ENCODE results near the gene FBXO7.
"Not testable (repeated sequence)": the region's sequence is repeated elsewhere in the genome, so short reads cannot be mapped to it uniquely, and the experiment has no call there.

The FBXO7 gene

DNA sequence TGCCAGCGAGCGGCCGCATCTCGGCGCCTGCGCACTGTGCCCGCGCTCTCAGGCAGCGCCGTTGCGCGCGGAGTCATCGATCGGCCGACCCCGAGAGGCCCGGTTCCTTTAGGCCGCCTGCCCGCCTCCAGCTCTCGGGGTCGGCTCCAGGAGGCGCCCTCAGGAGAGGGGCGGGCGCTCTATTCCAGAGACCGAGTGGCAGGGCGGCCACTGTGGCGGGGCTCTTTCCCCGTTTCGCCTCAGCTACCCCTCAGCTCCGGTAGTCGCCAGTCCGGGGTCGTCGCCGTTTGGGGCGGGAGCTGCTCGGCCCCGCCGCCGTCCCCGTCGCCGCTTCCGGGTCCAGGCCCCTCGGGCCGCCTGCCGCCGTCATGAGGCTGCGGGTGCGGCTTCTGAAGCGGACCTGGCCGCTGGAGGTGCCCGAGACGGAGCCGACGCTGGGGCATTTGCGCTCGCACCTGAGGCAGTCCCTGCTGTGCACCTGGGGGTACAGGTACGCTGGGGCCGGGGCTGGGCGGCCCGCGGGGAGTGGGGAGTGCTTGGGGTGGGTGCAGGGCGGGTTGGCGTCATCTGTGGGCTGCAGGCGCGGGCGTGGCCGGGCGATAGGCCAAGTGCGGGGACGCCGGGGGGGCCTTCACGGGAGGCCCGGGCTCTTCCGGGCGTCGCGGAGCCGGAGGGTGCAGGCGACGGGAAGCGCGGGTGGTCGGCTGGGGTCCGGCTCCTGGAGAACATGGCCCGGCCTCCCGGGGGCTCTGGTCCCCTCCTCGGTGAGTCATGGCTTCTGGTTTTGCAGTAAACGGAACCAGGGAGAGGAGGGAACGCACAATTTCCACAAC lies at the start of gene FBXO7:
TSS of gene FBXO7 (plus strand) at position 177 of the 833 bp plus-strand sequence. CDS start at position 369, 192 bp downstream.
- peak; percentile 35 for DNase-seq

GRCh38 chr22:32426881-32427280 lies 47.7 kb upstream of the FBXO7 start:
- DNase-seq, result no peak

DNA sequence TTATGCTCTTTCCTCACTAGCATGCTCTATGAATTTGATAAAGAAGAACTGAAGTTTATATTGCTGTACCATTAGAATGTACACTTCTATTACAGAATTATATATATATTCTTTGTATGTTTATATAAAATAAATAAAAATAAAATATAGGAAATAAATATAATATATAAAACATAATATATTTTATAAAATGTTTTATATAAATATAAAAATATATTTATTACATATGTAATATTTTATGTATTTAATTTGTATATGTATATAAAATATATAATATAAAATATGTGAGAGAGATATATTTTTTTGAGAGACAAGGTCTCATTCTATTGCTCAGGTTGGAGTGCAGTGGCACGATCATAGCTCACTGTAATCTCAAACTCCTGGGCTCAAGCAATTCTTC lies 44.3 kb upstream of the FBXO7 start:
- no peak for DNase-seq

GRCh38 chr22:32444068-32444467 lies 30.5 kb upstream of the FBXO7 start:
- DNase-seq, result no peak

GRCh38 chr22:32446321-32446720 lies 28.3 kb upstream of the FBXO7 start:
- no peak for DNase-seq

GRCh38 chr22:32448980-32449379 lies 25.6 kb upstream of the FBXO7 start:
- no peak for DNase-seq

DNA sequence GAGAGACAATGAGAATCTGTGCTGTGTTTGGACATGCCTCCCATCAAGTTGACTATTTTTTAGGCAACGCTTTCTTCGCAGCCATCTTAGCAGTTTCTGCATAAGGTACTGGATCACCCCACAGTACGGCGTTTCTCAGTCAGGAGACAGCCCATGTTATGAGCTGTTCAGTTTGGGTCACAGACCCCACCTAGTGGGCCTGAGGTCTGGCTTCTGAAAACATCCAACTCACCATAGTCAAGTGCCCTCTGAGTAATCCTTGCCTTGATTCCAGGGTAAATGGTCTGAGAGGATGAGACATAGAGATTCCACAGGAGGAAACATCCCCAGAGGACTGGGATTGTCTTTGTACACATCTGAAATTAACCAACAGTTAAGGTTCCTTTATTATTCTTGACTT lies 17.6 kb upstream of the FBXO7 start:
- DNase-seq, result no peak

DNA sequence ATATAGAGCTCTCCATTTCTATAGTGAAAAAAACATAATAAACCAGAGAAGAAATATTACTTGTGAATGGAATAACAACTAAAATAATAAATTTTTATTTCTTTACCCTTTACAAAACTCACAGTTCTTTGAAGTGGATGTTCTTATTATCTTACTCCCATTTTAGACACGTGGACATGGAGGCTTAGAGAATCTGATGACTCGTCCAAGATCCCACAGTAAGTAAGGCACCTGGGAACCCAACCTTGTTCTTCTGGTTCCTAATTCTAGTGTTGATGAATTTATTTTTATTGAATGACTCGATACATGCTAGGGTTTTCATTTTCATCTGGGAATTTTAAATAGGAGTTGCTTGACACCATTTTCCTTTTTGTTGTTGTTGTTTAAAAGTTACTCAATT lies 12.2 kb upstream of the FBXO7 start:
- DNase-seq, result no peak

- no peak for DNase-seq
These were observed 8.9 kb upstream of the FBXO7 start for GRCh38 chr22:32465661-32466060.

DNA sequence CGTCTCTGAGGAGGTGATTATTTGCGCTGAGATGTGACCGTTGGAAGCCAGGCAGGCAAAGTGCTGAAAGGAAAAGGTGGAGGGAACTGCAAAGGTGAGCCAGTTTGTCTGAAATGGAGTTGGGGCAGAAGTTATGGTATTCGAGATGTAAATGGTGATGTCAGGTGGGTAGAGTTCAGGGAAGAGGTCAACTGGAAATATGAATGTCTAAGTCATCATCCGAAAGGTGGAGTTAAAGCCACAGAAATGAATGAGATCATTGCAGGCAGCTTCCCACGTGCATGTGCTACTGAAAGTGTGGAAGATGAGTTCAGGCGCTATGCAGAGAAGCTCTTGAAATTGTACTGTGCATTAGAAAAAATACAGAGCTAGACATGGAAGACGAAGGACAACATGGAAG lies 8.1 kb upstream of the FBXO7 start:
- no peak for DNase-seq

- DNase-seq, result peak; percentile 36
These were observed 4.8 kb upstream of the FBXO7 start for GRCh38 chr22:32469799-32470212.

DNA sequence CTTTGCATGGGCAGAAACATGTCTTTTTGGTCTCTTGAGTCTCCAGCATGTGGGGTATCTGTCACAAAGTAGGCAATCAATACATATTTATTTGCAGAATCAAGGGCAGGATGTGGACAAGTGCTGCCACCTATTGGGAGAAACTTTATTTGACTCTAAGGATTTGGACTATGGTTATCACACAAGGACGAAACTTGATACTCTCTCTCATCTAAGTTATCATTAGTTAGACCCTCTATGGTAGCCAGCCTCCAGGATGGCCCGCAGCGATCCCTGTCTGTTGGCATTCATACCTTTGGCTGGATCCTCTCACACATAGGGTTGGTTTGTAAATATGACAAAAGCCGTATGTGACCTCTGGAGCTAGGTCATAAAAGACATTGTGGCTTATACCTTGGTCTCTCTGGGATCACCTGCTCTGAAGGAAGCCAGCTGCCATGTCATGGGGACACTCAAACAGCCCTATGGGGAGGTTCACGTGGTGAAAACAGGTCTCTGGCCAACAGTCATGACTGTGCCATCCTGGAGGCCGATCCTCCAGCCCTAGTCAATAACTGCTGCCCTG lies 1.1 kb upstream of the FBXO7 start:
- DNase-seq, result peak; percentile 21

DNA sequence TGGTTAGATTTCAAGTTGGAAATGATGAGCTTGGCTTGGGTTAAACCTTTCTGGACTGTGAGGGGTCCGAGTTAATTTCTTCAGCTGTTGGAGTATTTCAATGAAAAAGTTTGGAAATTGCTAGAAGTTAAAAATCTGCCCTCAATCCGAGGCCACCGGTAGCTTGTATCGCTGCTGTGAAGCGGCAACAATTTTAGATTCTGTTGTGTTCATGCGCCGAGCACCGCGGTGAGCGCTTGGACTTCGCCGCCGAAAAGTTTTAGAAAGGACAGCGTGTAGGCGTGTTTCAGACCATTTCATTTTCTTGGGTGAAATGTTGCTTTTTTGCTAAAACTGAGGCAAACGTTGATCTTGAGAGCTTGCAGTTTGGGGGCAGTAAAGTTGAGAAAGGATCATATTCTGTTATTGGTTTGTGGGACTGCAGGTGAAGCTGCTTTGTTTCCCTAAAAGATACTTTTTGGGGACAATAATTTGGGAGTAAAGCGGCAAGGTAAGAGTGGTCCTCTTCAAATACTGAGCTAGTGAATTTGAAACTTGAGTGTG lies 928 bp downstream of the FBXO7 start:
- no peak for DNase-seq

DNA sequence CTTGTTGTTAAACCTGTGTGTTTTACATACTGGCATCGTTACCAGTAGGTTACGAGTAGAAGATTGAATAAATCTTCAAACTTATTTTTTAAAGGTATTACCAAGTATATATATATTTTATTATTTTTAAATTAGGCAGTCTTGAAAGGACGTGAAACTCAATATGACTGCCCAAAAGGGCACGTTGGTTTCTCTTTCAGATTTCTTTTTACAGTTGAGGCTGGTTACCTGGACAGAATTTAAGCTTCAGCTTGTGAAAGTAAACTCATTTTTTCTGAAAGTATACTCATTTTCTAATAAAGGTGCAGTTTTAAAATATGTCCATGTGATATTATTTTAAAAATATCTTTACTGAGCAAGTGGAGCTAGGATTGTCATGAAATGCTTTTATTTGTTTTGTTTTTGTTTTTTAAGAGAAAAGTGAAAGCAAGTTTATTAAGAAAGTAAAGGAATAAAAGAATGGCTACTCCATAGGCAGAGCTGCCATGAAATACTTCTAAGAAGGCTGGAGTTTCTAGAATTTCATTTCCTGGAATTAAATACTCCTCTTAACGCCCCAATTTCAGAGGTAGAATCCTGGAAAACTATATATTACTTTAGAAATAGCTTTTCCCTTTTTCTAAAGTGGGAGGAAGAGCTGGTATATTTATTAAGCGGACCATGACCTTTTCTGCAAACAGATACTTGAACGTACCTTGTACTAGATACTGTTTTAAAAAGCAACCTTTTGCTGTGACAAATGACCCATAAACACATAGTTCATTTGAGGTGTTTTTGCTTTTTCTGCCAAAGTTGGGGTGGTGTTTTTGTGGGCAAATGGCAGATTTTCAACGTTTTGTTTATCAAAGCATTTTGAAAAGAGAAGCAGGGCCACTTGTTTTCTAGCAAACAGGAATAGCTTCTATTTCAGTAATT lies 1.9 kb downstream of the FBXO7 start:
- no peak for DNase-seq

GRCh38 chr22:32477596-32477995 lies 3.0 kb downstream of the FBXO7 start:
- no peak for DNase-seq

- not testable (repeated sequence) for DNase-seq
These were observed 3.9 kb downstream of the FBXO7 start for GRCh38 chr22:32478552-32478951.

DNA sequence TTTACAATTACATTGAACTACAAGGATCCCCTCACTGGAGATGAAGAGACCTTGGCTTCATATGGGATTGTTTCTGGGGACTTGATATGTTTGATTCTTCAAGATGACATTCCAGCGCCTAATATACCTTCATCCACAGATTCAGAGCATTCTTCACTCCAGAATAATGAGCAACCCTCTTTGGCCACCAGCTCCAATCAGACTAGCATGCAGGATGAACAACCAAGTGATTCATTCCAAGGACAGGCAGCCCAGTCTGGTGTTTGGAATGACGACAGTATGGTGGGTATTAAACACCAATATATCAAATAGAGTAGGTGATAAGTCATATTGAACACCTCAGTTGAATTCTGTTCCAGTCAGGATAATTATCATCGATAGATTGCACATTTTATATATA lies 4.4 kb downstream of the FBXO7 start:
- no peak for DNase-seq

GRCh38 chr22:32480238-32480637 lies 5.6 kb downstream of the FBXO7 start:
- no peak for DNase-seq

GRCh38 chr22:32482708-32483107 lies 8.1 kb downstream of the FBXO7 start:
- no peak for DNase-seq

DNA sequence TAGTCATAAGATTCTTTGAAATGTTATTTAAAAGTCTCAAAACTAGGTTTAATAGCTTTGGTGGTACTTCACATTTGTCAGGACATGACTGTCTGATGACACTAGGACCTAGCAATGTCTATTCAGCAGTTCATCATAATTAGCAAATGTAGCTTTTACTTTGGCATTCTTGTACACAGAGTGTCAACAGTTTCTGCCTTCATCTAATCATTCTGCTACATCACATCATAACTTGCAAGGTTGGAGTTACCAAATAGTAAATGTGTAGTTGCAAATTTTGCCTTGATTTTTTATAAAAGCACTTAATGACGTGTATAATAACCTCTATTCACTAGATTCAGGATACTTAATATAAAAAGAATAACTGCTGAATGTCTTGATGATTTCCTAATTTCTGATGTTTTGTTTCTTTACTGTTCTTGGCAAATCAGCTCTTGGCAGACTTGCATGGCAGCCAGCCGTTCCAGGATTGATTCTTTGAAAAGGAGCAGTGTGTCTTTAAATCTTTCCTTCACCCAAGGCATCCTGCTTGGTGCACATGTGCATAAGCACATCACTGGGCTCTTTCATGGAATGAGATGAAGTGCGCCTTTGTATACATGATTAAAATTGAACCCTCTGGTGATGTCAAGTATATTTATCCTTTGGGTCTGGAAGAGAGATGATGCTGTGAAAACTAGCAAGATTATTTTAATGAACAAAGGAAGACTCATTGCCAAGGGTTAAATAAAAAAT lies 12.2 kb downstream of the FBXO7 start:
- DNase-seq, result no peak

DNA sequence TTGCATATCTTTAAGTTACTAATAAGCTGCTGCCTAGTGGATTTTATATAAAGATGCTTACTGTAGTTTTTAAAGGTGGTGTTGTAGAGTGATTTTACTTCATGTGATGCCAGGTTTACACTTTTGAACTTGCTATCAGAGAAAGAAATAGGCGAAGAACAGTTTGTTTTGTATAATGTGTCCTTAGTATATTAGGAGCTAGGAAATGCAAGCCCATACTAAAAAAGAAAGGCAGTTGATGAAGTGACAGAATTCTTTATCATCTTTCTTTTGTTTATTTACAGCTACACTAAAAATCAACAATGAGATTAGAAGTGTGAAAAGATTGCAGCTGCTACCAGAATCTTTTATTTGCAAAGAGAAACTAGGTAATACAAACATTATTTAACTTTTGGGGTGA lies 12.8 kb downstream of the FBXO7 start:
- no peak for DNase-seq

DNA sequence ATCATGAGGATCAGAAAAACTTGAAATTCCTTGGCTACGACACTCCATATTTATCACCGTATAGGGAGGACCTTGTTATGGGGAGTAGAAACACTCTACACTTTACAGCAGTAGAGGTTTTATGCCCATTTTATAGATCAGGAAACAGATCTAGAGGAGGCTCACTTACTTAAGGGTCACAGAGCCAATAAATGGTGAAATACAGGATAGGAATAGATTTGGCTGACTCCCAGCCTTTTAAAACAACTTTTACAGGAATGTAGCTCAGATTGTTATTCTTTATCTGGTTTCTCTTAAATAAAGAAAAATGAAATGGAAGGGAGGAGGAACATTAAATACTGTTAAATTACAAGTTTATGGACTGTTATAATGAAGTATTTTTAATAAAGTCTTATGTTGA lies 14.8 kb downstream of the FBXO7 start:
- DNase-seq, result no peak

GRCh38 chr22:32490279-32490678 lies 15.7 kb downstream of the FBXO7 start:
- no peak for DNase-seq

Data from NCI-H1417 treated with DMSO at 0.1 percent for 48 hours (cell line).